ENCODE results near the gene CEL.

Gene CEL

DNA sequence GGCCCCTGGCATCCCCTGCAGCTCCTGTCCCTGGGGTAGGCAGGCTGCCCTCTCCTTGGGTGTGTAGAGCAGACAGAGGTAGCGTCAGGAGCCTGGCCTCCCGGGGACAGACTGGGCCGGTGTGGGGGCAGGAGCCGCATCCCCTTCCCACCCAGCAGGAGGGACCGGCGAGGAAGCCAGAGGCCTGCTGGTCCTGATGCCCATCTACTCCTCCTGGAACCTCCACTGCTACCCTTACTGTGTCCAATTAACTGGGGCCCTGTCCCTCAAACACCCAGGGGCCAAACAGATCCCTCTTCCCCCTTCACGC, 43.6 kb downstream of the CEL start:
- no peak for DNase-seq

DNA sequence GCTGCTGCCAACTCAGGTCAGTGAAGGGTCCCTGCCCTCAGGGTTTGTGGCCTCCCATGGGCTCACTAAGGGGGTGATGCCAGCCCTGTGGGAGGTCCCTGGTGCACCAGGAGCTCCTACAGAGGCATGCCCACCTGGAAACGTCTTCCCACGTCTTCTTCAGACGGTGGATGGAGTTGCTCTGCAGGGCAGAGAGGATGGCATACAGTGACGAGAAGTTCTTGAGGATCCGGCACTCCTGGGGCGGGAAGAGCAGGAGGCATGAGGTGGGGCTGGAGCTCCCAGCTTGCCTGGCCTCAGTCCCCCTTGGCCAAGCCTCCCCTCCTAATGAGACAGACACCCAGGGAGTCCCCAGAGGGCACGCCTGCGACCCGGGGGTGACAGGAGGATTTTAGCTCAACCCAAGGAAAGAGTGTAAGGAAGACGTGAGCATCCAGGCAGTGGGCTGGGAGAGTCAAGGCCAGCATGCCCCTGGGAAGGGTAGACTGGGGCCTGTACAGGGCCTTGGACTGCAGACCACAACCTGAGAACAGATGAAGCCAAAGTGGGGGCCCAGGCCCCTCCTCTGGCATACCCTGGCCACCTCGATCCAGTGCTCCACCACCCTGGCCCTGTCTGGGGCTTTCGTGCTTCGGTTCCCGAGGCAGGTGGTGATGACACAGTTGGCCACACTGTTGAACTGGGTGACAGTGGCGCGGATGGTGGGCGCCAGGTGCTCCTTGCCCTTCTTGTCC, 44.9 kb downstream of the CEL start:
- DNase-seq: no peak

- DNase-seq: no peak
Observed at GRCh38 chr9:133107245-133107722, 45.5 kb downstream of the CEL start.

GRCh38 chr9:133107961-133108793, 46.4 kb downstream of the CEL start:
- no peak for DNase-seq

GRCh38 chr9:133108794-133109641, 47.2 kb downstream of the CEL start:
- DNase-seq: no peak

DNA sequence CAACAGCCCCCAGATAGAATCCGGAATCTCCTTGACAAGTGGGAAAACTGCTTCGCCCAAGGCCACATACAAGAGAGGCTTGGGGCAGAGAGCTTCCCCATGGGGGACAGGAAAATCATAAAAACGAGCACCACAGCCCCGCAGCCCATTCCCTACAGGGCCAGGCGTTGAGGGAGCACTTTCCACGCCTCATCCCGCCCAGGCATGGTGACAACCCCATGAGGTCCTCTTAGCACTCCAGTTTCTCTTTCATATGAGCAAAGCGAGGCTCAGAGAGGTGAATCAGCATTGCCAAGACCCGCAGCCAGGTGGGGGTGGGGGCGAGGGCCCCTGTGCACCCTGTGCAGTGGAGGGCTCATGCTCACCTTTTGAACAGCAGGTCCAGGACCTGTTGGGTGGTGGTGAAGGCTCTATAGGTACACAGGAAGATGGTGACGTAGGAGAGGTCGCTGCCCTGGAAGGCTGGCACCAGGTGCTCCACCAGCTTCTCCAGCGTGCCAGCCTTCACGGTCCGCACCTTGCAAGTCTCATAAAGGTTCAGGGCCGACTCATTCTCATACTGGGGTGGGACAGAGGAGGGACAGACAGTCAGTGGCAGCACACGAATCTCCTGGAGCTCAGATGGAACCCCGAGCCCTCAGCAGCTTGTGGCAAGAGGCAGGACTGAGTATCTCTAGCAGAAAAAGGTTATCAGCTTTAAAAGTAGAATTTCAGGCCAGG, 48.3 kb downstream of the CEL start:
- DNase-seq: no peak

- no peak for DNase-seq
Observed at GRCh38 chr9:133111808-133112662, 50.3 kb downstream of the CEL start.

GRCh38 chr9:133112663-133113026, 50.9 kb downstream of the CEL start:
- DNase-seq: peak in 5 of 14 donors; percentile 24 to 78 (median 44)

- DNase-seq: peak in 4 of 14 donors; percentile 23 to 88 (median 37)
Observed at GRCh38 chr9:133113163-133113948, 51.6 kb downstream of the CEL start.

- DNase-seq: peak in 10 of 14 donors; percentile 48 to 83 (median 68)
Observed at GRCh38 chr9:133113949-133114885, 52.4 kb downstream of the CEL start.

DNA sequence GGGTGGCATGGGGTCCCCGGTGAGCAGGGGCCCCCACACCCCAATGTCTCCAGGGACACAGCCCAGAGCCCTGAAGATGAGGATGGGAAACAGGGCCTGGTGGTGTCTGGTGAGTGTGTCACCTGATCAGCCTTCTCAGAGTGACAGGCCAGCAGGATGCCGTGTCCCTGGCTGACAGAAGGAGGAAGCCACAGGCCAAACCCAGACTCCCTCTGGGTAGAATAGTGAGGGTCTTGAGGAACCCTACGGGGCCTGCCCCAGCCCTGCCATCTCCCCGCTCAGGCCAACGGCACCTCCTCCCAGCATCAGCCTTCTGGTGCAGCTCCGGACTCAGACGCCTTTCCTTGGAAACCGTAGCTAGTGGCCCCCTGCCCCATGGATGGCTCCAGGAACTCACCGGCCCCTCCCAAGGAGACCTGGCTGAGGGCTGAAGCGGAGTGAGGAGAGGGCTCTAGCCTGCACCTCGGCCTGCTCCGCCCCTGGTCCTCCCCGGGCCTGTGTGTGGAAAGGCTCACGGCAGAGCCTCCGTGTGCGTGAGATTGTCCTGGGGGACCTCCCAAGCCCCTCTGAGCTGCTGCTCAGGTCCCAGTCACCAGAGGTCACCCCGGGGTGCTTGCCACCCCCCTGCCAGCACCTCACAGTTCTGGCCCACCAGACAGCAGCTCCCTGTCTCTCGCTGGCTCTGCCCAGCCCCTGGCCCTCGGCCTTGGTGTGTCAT, 53.3 kb downstream of the CEL start:
- peak in 3 of 14 donors; percentile 48 to 75 (median 72) for DNase-seq

GRCh38 chr9:133115604-133116345, 54.0 kb downstream of the CEL start:
- peak in 2 of 14 donors; percentile 62 for DNase-seq

- peak in 2 of 14 donors; percentile 48 to 85 for DNase-seq
Observed at GRCh38 chr9:133116346-133117231, 54.8 kb downstream of the CEL start.

DNA sequence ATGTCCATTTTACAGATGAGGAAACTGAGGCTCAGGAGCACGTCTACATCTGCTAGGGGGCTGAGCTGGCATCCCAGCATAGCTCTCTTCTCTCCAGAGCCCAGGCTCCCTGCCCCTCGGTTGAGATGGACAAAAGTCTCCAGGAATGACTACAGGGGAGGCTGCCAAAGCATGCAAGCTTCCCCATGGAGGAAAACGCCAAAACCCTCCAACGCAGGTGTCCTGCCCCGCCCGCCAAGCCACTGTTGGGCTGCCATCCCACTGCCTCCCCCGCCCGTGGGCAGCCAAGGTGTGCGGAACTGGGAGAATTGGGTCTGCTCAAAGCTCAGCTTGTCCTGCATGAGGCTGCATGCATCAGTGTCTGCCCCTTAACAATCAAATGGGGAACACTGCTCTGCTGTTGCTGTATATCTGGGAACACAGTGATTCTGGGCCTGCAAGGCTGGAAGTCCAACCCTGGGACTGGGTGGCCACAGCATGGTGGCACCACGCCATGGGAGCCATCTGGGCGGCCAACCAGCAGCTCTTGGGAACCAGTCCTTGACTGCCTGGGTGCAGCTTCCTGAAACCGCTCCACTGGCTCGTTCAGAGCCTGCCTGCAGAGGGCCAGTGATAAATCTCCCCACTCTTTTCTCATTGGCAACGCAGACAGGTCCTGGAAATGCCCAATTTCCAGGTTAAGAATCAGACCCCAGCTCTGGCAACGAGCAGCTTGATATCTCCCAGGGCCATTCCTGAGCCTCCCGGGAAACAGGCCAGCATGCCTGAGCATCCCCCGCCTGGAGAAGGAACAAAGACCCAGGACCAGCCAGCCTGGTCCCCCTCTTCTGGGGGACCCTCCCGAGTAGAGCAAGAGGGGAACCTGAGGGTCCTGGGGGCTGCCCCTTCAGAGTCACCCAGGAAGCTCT, 55.7 kb downstream of the CEL start:
- peak in 12 of 14 donors; percentile 45 to 92 (median 79) for DNase-seq

GRCh38 chr9:133118179-133118520, 56.4 kb downstream of the CEL start:
- no peak for DNase-seq

DNA sequence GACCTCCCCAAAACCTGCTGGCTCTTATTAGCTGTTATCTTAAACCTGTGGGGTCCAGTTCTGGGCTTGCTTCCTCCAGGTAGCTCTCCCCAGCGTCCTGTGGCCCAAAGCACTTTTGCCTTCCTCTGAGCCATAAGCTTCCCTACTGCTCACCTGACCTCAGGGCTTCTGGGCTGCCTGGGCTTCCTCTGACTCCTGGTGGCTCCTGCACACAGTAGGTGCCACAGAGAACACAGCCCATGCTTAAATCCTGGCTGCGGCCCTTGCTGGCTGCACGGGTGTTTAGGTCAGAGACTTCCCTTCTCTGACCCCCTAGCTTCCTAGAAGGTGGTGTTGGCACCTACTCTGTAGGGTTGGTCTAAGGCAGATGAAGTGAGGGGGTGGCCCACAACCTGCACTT, 56.8 kb downstream of the CEL start:
- DNase-seq: no peak
